SHP77 treated with DMSO at 0.1 percent for 48 hours (cell line): ENCODE measurements around the gene CNIH2.
"Not testable (repeated sequence)": the region's sequence is repeated elsewhere in the genome, so short reads cannot be mapped to it uniquely, and the experiment has no call there.

ENCODE experiments used
- DNase-seq: peaks from one replicate; lab custom pipeline; 2025; lab: John Stamatoyannopoulos, UW

The CNIH2 gene

GRCh38 chr11:66277471-66278362 lies at the start of gene CNIH2:
CNIH2 (plus strand) TSS chr11:66278175; CDS start chr11:66278457, 282 bp downstream.
- DNase-seq = no peak

DNA sequence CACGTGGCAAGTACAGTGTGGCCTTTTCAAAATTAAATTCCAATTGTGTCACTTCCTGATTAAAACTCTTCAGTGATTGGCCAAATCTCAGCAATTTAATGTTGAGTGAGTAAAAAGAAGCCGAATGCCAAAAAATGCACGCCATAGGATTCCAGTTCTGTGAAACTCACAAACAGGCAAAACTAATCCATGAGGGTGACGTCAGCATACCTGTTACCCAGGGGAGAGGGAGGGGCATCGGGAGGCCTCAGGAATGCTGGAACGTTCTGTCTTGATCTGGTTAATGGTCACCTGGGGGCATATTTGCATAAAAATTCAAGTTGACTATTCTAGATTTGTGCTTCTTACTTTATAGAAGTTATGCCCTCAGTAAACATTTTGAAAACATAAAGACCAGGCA lies 49.5 kb upstream of the CNIH2 start:
- no peak for DNase-seq

DNA sequence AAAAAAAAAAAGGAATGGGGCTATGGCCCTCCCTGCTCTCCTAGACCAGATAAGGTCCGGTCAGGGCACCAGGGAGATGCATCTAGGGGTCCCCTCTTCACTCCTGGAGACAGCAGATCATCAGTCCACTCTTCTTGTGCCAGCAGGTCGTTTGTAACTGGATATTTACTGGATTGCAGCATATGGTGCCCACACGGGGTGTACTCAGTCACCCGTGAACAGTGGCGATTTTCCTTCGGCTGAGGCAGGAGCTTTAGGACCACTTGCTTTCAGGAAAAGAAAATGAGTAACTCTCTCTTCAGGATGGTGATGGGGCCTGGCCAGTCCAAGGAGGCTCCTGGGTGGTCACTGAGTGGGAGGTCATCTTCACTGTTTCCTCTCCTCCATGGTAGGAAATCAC lies 47.8 kb upstream of the CNIH2 start:
- DNase-seq = no peak

DNA sequence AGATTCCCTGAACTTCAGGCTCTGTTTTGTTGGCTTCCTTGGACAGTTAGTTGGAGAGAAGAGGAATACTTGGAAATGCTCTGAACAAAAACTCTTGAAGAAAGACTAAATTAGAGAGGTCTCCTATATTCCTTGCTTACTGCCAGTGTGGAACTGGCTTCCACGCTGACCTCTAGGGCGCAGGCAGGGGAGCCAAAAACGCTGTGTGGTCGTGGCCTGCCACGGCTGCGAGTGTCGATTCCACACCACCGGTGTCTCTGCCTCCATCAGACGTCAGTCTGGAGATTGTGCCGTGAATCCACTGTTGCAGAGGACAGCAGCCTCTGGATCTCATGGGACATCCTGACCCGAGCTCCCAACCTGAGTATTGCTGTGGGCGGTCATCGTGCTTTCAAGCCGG lies 47.0 kb upstream of the CNIH2 start:
- DNase-seq = no peak

DNA sequence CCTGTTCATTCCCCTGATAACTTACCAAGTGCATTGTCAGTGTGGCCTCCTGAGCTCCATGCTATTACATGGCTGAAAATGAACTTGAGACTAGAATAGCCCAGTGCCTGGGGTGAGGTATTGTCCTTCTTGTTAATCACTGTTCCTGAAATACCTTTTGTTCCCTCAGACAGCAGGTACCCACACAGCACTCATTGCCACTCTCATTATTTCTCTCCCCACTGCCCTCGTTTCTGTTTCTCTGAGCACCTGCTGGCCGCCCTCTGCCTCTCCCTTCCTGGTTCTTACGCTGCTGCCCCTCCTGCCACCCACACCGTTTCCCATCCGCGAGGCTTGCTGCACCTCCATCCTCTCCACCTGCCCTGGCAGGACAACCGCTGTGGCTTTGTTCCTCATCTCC lies 46.4 kb upstream of the CNIH2 start:
- no peak for DNase-seq

- DNase-seq = no peak
These were observed 45.2 kb upstream of the CNIH2 start for GRCh38 chr11:66232769-66233168.

DNA sequence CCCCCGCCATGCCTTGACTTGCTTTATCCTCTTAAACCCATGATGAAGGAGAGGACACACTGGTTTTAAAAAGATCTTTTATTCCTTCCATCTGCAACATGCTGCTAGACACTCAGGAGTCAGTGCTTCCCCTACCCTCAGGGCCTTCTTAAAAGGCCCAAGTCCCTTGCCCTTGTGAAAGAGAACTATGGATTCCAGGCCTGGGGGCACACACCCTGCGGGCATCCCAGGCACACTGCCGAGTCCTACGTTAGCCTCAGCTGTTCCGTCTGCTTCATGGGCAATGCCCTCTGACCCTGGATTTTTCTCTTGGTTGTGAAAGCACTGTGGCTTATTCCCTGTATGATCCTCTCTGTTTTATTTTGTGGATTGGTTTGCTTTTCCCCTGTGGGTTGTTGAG lies 44.7 kb upstream of the CNIH2 start:
- no peak for DNase-seq

DNA sequence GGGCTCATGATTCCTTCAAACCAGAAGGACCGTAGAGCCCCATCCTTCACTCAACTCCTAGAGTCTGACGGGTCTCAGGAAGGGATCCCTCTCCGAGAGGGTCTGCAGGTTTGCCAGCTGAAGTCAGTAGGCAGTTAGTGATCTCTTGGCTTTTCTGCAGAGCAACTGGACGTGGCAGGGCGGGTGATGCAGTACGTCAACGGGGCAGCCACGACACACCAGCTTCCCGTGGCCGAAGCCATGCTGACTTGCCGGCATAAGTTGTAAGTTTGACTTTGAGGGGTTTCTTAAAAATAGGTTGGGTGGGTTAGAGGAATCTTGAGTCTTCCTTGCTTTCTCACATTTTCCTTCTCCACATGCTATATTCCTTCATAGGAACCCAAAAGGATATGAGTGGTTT lies 42.8 kb upstream of the CNIH2 start:
- no peak for DNase-seq

- no peak for DNase-seq
These were observed 40.1 kb upstream of the CNIH2 start for GRCh38 chr11:66237867-66238266.

DNA sequence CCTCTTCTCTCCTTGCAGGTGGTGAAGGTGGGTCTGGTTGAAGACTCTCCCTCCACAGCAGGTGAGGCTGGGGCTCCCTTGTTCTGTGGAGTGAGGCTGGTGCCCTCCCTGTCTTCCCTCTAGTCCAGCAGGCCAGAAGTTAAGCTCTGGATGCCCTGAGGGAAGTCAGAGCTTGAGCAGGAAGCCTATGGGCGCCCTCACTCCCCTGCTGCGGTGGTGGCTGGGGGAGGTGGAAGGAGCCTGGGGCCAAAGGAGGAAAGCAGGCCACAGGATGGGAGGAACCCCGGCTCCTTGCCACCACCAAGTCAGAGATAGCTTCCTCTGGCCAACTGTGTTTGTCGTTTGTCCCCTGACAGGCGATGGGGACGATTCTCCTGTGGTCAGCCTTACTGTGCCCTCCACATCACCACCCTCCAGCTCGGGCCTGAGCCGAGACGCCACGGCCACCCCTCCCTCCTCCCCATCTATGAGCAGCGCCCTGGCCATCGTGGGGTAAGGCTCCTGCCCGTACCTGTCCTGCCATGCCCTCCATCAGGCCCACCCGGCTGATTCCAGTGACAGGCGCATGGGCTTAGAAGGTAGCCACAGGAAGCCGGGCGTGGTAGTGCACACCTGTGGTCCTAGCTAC lies 39.1 kb upstream of the CNIH2 start:
- no peak for DNase-seq

DNA sequence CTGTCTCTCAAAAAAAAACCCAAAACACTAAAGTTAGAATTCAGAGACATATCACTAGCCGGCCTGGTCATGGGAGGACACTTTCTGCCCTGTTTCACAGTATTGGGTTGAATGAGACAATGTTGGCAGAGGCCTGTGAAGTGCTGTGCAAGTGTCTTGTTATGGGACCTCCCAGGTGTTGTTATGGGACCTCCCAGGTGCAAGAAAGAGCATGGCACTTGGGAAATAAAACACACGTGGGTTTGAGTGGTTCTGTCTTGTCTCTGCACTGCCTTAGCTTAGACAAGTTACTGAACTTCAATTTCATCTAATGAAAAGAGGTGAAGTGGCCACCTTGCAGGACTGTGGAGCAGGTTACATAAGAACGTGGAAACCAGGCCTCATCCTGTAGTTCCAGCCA lies 38.5 kb upstream of the CNIH2 start:
- no peak for DNase-seq

GRCh38 chr11:66239998-66240780 lies 37.8 kb upstream of the CNIH2 start:
- no peak for DNase-seq

- no peak for DNase-seq
These were observed 37.2 kb upstream of the CNIH2 start for GRCh38 chr11:66240781-66241136.

GRCh38 chr11:66242095-66242765 lies 35.7 kb upstream of the CNIH2 start:
- no peak for DNase-seq

- no peak for DNase-seq
These were observed 34.0 kb upstream of the CNIH2 start for GRCh38 chr11:66243782-66244535.

GRCh38 chr11:66247295-66247694 lies 30.7 kb upstream of the CNIH2 start:
- no peak for DNase-seq

DNA sequence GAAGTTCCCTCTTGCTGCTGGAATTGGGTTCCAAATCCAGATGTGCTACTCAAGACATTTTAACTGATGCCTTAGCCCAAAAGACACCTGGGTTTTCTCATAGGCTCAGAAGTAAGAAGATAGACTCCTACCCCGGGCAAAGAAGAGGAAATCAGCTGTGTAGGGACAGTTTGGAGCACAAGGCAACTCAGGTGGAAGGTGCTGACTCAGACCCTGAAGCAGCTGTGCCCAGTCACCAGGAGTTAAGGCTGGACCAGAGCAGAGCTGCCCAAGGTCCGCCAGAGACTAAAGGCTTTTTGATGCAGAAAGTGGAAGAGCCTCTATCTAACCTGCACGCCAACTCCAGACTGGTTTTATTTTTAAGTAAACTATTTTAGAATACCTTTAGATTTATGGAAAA lies 30.2 kb upstream of the CNIH2 start:
- DNase-seq = no peak

GRCh38 chr11:66248903-66249302 lies 29.1 kb upstream of the CNIH2 start:
- DNase-seq = no peak

GRCh38 chr11:66251809-66252208 lies 26.2 kb upstream of the CNIH2 start:
- DNase-seq = no peak

DNA sequence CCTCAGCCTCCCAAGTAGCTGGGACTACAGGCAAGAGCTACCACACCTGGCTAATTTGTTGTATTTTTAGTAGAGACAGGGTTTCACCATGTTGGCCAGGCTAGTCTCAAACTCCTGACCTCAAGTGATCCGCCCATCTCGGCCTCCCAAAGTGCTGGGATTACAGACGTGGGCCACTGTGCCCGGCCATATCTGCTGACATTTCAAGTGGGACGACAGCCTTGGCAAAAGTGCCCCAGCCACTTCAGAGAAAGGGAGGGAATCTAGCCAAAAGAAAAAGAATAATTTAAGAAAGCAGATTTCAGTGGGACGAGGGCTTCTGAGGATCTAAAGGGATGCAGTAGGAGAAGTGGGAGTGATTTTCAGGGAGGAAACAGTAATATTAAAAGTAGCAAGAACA lies 24.9 kb upstream of the CNIH2 start:
- DNase-seq = not testable (repeated sequence)

DNA sequence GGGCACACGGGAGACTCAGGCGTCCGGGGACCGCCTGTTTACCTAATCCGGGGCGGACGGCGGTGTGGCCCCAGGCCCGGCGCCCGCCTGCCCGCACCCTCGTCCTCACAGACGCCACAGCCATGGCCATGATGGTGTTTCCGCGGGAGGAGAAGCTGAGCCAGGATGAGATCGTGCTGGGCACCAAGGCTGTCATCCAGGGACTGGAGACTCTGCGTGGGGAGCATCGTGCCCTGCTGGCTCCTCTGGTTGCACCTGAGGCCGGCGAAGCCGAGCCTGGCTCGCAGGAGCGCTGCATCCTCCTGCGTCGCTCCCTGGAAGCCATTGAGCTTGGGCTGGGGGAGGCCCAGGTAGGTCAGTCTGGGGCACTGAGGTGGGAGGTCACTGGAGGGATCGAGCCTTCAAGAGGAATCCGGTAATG lies 19.5 kb upstream of the CNIH2 start:
- DNase-seq = no peak

- DNase-seq = no peak
These were observed 18.8 kb upstream of the CNIH2 start for GRCh38 chr11:66259225-66259624.
